HepG2 (cell line): ENCODE data around the gene CRYBA2. TPM values are rescaled to one million over a fixed set of nuclear protein-coding genes. Genes with fewer than 3 reads are reported as not detected.

Source experiments
- DDIT3 ChIP-seq: sonication (generic); formaldehyde crosslinking; IDR thresholded peaks from 2 replicates; pipeline ENCODE4 v1.4.0; 2020; ENCODE audit warnings: mild to moderate bottlenecking, missing genetic modification reagents
- DR1 ChIP-seq: sonication (generic); formaldehyde crosslinking; IDR thresholded peaks from 2 replicates; pipeline ENCODE4 v1.8.0; 2021; ENCODE audit warnings: mild to moderate bottlenecking, missing genetic modification reagents, inconsistent platforms
- FOXC1 ChIP-seq: sonication (generic); formaldehyde crosslinking; IDR thresholded peaks from 2 replicates; pipeline ENCODE4 v1.8.0; 2022; ENCODE audit warnings: mild to moderate bottlenecking, missing genetic modification reagents, borderline replicate concordance
- GABPA ChIP-seq, 2 experiments: IDR thresholded peaks; 2 replicates each; pipeline ENCODE4 v1.6.1; 2011 to 2016; ENCODE audit warnings: low read depth in 2 of 2, low read length in 1 of 2, missing biosample characterization in 1 of 2, missing genetic modification characterization in 1 of 2
- GABPB1 ChIP-seq: IDR thresholded peaks from 2 replicates; pipeline ENCODE4 v1.6.1; 2016; ENCODE audit warnings: mild to moderate bottlenecking, missing genetic modification reagents, moderate library complexity, missing compliant biosample characterization
- GLMP ChIP-seq: sonication (generic); formaldehyde crosslinking; IDR thresholded peaks from 2 replicates; pipeline ENCODE4 v1.9.0; 2021; ENCODE audit warnings: missing genetic modification reagents, mild to moderate bottlenecking, borderline replicate concordance
- LRRFIP1 ChIP-seq: sonication (generic); formaldehyde crosslinking; conservative IDR thresholded peaks from 2 replicates; pipeline ENCODE4 v1.4.0; 2020; ENCODE audit warnings: missing genetic modification reagents
- MXD4 ChIP-seq: IDR thresholded peaks from 2 replicates; pipeline ENCODE4 v1.6.1; 2016; ENCODE audit warnings: mild to moderate bottlenecking, missing biosample characterization, missing genetic modification reagents
- MXI1 ChIP-seq: IDR thresholded peaks from 3 replicates; pipeline ENCODE4 v1.6.1; 2012; ENCODE audit warnings: low read depth, low read length, inconsistent platforms, borderline replicate concordance
- NBN ChIP-seq: fragments of 450-650 bp; conservative IDR thresholded peaks from 2 replicates; pipeline ENCODE4 v1.6.1; 2017
- NFYC ChIP-seq: IDR thresholded peaks from 2 replicates; pipeline ENCODE4 v1.6.1; 2016; ENCODE audit warnings: missing genetic modification reagents, missing compliant biosample characterization
- REXO4 ChIP-seq: sonication (generic); formaldehyde crosslinking; IDR thresholded peaks from 2 replicates; pipeline ENCODE4 v1.8.0; 2022; ENCODE audit warnings: missing genetic modification reagents, mild to moderate bottlenecking, borderline replicate concordance
- RFX1 ChIP-seq: fragments of 450-650 bp; IDR thresholded peaks from 2 replicates; pipeline ENCODE4 v1.6.1; 2017
- SNAPC2 ChIP-seq: sonication (generic); formaldehyde crosslinking; IDR thresholded peaks from 2 replicates; pipeline ENCODE4 v1.8.1; 2022; ENCODE audit warnings: mild to moderate bottlenecking, missing genetic modification reagents
- U2AF2 ChIP-seq: fragments of 200-400 bp; formaldehyde crosslinking; IDR thresholded peaks from 2 replicates; pipeline ENCODE4 v1.6.1; 2017; ENCODE audit warnings: low read depth, mild to moderate bottlenecking, low read length
- ZFP82 ChIP-seq: sonication (generic); formaldehyde crosslinking; IDR thresholded peaks from 2 replicates; pipeline ENCODE4 v1.5.1; 2020; ENCODE audit warnings: mild to moderate bottlenecking, missing genetic modification reagents, borderline replicate concordance
- ZNF101 ChIP-seq: sonication (generic); formaldehyde crosslinking; IDR thresholded peaks from 2 replicates; pipeline ENCODE4 v1.4.0; 2020; ENCODE audit warnings: mild to moderate bottlenecking, low read depth, missing genetic modification reagents, borderline replicate concordance
- ZNF136 ChIP-seq: sonication (generic); formaldehyde crosslinking; IDR thresholded peaks from 2 replicates; pipeline ENCODE4 v1.8.1; 2022; ENCODE audit warnings: low read depth, mild to moderate bottlenecking, moderate library complexity, missing genetic modification reagents
- ZNF382 ChIP-seq: sonication (generic); formaldehyde crosslinking; IDR thresholded peaks from 2 replicates; pipeline ENCODE4 v1.5.0; 2020; ENCODE audit warnings: missing genetic modification reagents, mild to moderate bottlenecking, borderline replicate concordance
- ZNF383 ChIP-seq: sonication (generic); formaldehyde crosslinking; IDR thresholded peaks from 2 replicates; pipeline ENCODE4 v1.4.0; 2020; ENCODE audit warnings: missing genetic modification reagents, mild to moderate bottlenecking, borderline replicate concordance
- ZNF430 ChIP-seq: sonication (generic); formaldehyde crosslinking; IDR thresholded peaks from 2 replicates; pipeline ENCODE4 v1.9.0; 2021; ENCODE audit warnings: mild to moderate bottlenecking, missing genetic modification reagents
- ZNF44 ChIP-seq: sonication (generic); formaldehyde crosslinking; IDR thresholded peaks from 2 replicates; pipeline ENCODE4 v1.5.1; 2020; ENCODE audit warnings: mild to moderate bottlenecking, missing genetic modification reagents
- ZNF460 ChIP-seq: sonication (generic); formaldehyde crosslinking; IDR thresholded peaks from 2 replicates; pipeline ENCODE4 v1.5.1; 2020; ENCODE audit warnings: missing genetic modification reagents, mild to moderate bottlenecking, borderline replicate concordance
- ZNF510 ChIP-seq: sonication (generic); formaldehyde crosslinking; IDR thresholded peaks from 2 replicates; pipeline ENCODE4 v1.4.0; 2020; ENCODE audit warnings: low read depth, mild to moderate bottlenecking, missing genetic modification reagents
- ZNF530 ChIP-seq: sonication (generic); formaldehyde crosslinking; IDR thresholded peaks from 2 replicates; pipeline ENCODE4 v1.5.0; 2020; ENCODE audit warnings: low read depth, mild to moderate bottlenecking, missing genetic modification reagents
- ZNF543 ChIP-seq: sonication (generic); formaldehyde crosslinking; IDR thresholded peaks from 2 replicates; pipeline ENCODE4 v1.4.0; 2020; ENCODE audit warnings: mild to moderate bottlenecking, missing genetic modification reagents
- ZNF607 ChIP-seq: sonication (generic); formaldehyde crosslinking; IDR thresholded peaks from 2 replicates; pipeline ENCODE4 v1.5.1; 2020; ENCODE audit warnings: missing genetic modification reagents, mild to moderate bottlenecking, borderline replicate concordance
- ZNF839 ChIP-seq: sonication (generic); formaldehyde crosslinking; IDR thresholded peaks from 2 replicates; pipeline ENCODE4 v1.4.0; 2020; ENCODE audit warnings: missing genetic modification reagents, mild to moderate bottlenecking, borderline replicate concordance
- polyA plus RNA-seq, 8 experiments: library from polyadenylated mRNA; depleted of rRNA in 3 of 8; stranded (reverse) in 7 of 8; unstranded in 1 of 8; fragments of >200 nt; fragmentation: Illumina TruSeq in 4 of 8; extraction: Trizol in 4 of 8; gene quantifications; 2 replicates each; pipeline versions ENCODE4 v1.2.1 to v1.2.3, GENCODE V29; 2011 to 2016; ENCODE audit warnings: low read depth in 4 of 8, missing spikeins in 1 of 8, mixed read lengths in 1 of 8; ENCODE audit not compliant: insufficient read depth in 1 of 8
- total RNA-seq, 5 experiments: library from RNA; depleted of rRNA; stranded (reverse); fragments of >200 nt; fragmentation: Illumina TruSeq; extraction: Trizol; gene quantifications; 2 replicates each; pipeline ENCODE4 v1.2.3, GENCODE V29; 2016; ENCODE audit warnings: low read depth in 1 of 5

The CRYBA2 gene
- total and polyA plus RNA-seq, 2 of the 13 experiments (the other 11 are each of a cell fraction or from before 2014, with no cell fraction given): not detected

GRCh38 chr2:219001577-219002394 lies 8.6 kb upstream of the CRYBA2 start (continued):
- TF ChIP-seq ZNF839 (no peak), MXD4 (CRISPR knock-in tag) (peak; percentile 31; the same call in 1 of the 2 replicates), DDIT3 (no peak), SNAPC2 (CRISPR knock-in tag) (peak; percentile 73; the same call in 1 of the 2 replicates), ZNF510 (CRISPR knock-in tag) (no peak), GABPA (IDR thresholded peaks at IDR 0.05; ENCODE audit: low read depth, low read length) (no peak), GABPA (CRISPR knock-in tag; IDR thresholded peaks at IDR 0.05; ENCODE audit: low read depth) (no peak), LRRFIP1 (no peak), U2AF2 (no peak), GLMP (no peak), ZNF383 (CRISPR knock-in tag) (no peak), RFX1 (no peak), FOXC1 (CRISPR knock-in tag) (peak; percentile 87), ZNF543 (CRISPR knock-in tag) (0 out of 2 replicates have a peak, but pooled peaks have one; percentile 61), ZNF530 (CRISPR knock-in tag) (no peak), ZFP82 (peak; percentile 73; the same call in 1 of the 2 replicates), ZNF430 (CRISPR knock-in tag) (no peak), ZNF460 (CRISPR knock-in tag) (no peak; the same call in 1 of the 2 replicates), NFYC (CRISPR knock-in tag) (no peak), GABPB1 (peak; percentile 60), MXI1 (no peak), ZNF101 (CRISPR knock-in tag) (no peak), ZNF382 (CRISPR knock-in tag) (no peak), ZNF44 (no peak), ZNF136 (no peak; the same call in 1 of the 2 replicates), DR1 (CRISPR knock-in tag) (peak; percentile 95), REXO4 (CRISPR knock-in tag) (no peak), NBN (no peak), ZNF607 (CRISPR knock-in tag) (peak; percentile 51; the same call in 1 of the 2 replicates)
